Activated naive CD8-positive, alpha-beta T cell treated with anti-CD3 and anti-CD28 coated beads, Interleukin-2, amount 50 U/mL, for 24 hours (primary cell): ENCODE results near the gene TMBIM1.

Experiments used
- ATAC-seq: fragments of 150-1000 bp; cut with Tn5 transposase; one replicate; pipeline ENCODE4 v1.10.0; 2021
- DNase-seq: peaks from one replicate; pipeline ENCODE4 v3.0.0; 2021
- H3K27ac Mint-ChIP-seq: one replicate; pipeline ENCODE4 v1.8.0; 2021; ENCODE audit warnings: mild to moderate bottlenecking, mixed read lengths
- H3K27me3 Mint-ChIP-seq: one replicate; pipeline ENCODE4 v1.8.0; 2021; ENCODE audit warnings: mixed read lengths
- H3K36me3 Mint-ChIP-seq: one replicate; pipeline ENCODE4 v1.8.0; 2021; ENCODE audit warnings: low read depth, mixed read lengths
- H3K4me1 Mint-ChIP-seq: one replicate; pipeline ENCODE4 v1.8.0; 2021; ENCODE audit warnings: mixed read lengths
- H3K4me3 Mint-ChIP-seq: one replicate; pipeline ENCODE4 v1.8.0; 2021; ENCODE audit warnings: mild to moderate bottlenecking, moderate library complexity, mixed read lengths
- H3K9me3 Mint-ChIP-seq: one replicate; pipeline ENCODE4 v1.8.0; 2021; ENCODE audit warnings: mixed read lengths

The TMBIM1 gene

DNA sequence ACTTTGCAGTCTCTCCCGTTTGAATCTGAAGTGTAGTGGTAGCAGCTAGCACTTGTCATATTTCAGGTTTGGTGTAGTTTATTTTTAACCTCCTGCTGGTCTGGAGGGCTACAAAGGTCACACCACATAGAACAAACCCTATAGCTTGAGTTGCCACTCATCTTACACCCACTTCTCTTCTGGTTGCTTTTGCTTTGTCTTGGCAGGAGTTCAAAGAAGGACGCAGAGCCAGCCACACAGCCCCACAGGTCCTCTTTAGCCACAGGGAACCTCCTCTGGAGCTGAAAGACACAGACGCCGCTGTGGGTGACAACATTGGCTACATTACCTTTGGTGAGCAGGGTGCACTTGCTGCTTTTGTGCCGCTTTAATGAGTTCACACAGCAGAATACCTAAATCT is 47.1 kb downstream of the TMBIM1 start:
- peaks cover 43% of the 10 kb centered on the region for H3K4me1 Mint-ChIP-seq

DNA sequence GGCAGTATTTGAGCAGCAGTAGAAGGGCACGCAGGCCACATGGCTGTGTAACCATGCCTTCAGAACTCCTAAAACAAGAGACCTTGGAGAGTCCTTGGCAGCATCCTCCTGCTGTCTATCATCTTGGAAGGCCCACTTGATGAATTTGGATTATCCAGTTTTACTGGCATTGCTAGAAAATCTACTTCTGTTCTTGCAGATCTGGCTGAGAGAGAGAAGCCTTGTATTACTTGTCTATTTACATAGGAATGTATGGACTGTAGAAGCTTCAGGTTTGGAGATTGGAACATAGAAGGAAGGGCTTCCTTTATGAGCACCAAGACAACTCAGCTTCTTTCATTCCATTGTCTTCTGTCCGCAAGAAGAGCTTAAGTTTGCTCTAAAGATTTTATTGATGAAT is 47.6 kb downstream of the TMBIM1 start:
- Mint-ChIP-seq H3K4me1 (peaks cover 41% of the 10 kb centered on the region), H3K27me3 (no peaks in the 10 kb centered on the region), H3K9me3 (no peaks in the 10 kb centered on the region), H3K36me3 (peaks cover 73% of the 10 kb centered on the region), H3K27ac (peak overlapping the region; percentile 73), H3K4me3 (no peak overlapping the region)
- DNase-seq (no peak), ATAC-seq (no peak)

More for the DNA sequence above, 47.1 kb downstream of the TMBIM1 start:
- DNase-seq (no peak), ATAC-seq (peak; percentile 88)
- H3K27me3 Mint-ChIP-seq = no peaks in the 10 kb centered on the region
- peak overlapping the region; percentile 73 for H3K27ac Mint-ChIP-seq
- peaks cover 73% of the 10 kb centered on the region for H3K36me3 Mint-ChIP-seq
- H3K9me3 Mint-ChIP-seq = no peaks in the 10 kb centered on the region
- H3K4me3 Mint-ChIP-seq = no peak overlapping the region

DNA sequence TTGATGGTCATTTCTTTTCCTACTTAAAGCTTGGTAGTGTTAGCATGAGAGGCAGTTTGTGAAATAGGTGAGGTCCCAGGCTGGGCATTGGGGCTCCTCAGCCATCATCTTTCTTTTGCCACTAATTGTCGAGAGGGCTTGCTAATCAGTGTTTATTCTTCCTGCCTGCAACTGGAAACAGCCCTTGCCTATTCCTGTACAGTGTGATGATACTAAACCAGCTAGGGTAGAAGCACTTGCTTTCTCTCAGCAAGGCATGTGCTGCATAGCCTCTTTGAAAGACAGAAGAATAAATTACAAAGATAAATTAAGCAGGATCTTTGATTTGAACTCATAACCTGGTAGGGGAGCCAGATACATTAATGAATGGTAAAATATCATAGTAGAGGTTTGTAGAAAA is 48.1 kb downstream of the TMBIM1 start:
- ATAC-seq (no peak), DNase-seq (no peak)
- no peaks in the 10 kb centered on the region for H3K27me3 Mint-ChIP-seq
- H3K27ac Mint-ChIP-seq = peak overlapping the region; percentile 73
- no peaks in the 10 kb centered on the region for H3K9me3 Mint-ChIP-seq
- H3K36me3 Mint-ChIP-seq = peaks cover 72% of the 10 kb centered on the region
- H3K4me1 Mint-ChIP-seq = peaks cover 41% of the 10 kb centered on the region
- H3K4me3 Mint-ChIP-seq = no peak overlapping the region

DNA sequence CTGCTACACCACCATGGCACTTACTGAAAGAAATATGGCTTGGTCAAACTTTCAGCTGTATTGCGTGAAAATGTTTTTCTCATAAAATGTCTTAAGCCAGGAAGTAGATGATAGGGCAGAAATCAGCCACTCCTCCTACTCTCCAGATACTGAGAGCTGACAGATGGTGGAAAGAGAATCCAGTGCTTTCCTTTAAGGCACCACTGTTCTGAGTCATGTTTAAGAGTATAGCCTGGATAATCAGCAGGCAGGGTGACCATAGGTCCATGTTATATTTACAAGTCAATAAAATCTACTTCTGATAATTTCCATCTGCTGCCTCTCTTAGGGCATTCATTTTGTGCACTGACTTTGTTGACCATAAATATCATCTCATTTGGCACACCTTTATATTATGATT is 53.4 kb downstream of the TMBIM1 start:
- DNase-seq (no peak), ATAC-seq (no peak)
- H3K9me3 Mint-ChIP-seq = no peaks in the 10 kb centered on the region
- H3K4me3 Mint-ChIP-seq = no peak overlapping the region
- H3K27ac Mint-ChIP-seq = peak overlapping the region; percentile 60
- peaks cover 73% of the 10 kb centered on the region for H3K36me3 Mint-ChIP-seq
- H3K4me1 Mint-ChIP-seq = peaks cover 31% of the 10 kb centered on the region
- no peaks in the 10 kb centered on the region for H3K27me3 Mint-ChIP-seq

DNA sequence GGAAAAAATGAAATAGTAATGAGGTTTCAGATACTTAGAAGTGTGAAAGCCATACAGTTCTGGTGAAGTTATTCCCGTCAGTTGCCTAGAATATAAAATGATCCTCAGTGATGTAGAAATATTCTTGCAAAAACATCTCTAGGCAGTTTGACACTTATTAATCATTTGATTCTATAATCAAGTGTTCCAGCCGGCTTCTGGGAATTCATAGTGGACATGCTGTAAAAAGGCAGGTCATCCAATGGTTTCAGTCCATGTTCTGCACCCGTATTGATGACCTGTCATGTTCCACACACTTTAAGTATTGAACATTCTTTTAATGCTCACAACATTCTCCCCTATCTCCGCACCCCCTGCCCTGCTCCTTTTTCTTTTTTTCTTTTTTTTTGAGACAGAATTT is 55.5 kb downstream of the TMBIM1 start:
- no peak for DNase-seq
- peaks cover 76% of the 10 kb centered on the region for H3K36me3 Mint-ChIP-seq
- H3K27ac Mint-ChIP-seq = no peak overlapping the region
- no peaks in the 10 kb centered on the region for H3K9me3 Mint-ChIP-seq
- H3K27me3 Mint-ChIP-seq = no peaks in the 10 kb centered on the region
- H3K4me3 Mint-ChIP-seq = no peak overlapping the region
- peaks cover 19% of the 10 kb centered on the region for H3K4me1 Mint-ChIP-seq
- no peak for ATAC-seq

DNA sequence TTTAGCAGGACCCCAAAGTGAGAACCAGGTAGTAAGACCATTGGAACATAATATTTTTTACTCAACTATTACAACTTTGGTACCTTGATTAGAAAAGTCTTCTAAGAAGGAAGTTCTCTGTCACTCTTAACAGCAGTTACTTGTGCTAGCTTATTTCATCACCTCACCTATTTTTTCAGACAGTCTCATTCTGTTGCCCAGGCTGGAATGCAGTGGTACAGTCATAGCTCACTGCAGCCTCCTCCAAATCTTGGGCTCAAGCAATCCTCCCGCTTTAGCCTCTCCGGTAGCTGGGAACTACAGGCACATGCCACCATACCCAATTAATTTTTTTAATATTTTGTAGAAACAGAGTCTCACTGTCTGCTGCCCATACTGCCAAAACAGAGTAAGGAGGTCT is 57.3 kb downstream of the TMBIM1 start:
- H3K27me3 Mint-ChIP-seq = no peaks in the 10 kb centered on the region
- peak overlapping the region; percentile 74 for H3K27ac Mint-ChIP-seq
- peaks cover 78% of the 10 kb centered on the region for H3K36me3 Mint-ChIP-seq
- H3K9me3 Mint-ChIP-seq = no peaks in the 10 kb centered on the region
- H3K4me3 Mint-ChIP-seq = no peak overlapping the region
- H3K4me1 Mint-ChIP-seq = peaks cover 32% of the 10 kb centered on the region
- ATAC-seq (no peak), DNase-seq (no peak)

DNA sequence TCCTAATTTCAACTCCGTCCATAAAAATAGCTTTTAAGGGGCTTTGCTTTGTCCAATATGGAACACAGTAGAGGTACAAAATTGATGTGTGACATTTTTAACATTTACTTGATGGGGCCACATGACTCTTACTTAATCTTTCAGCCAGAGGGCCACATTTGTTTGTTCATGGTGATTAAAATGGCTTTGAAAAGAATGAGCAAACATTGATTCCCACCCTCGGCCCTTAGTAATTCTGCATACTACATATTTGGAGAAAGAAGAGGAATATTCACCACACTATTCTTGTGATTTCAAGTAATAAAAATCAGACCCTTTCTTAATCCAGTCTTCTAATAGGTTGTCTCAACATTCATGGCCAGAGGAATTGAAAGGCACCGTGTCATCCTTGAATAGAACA is 57.8 kb downstream of the TMBIM1 start:
- ATAC-seq = no peak
- DNase-seq = no peak
- Mint-ChIP-seq H3K36me3 (peaks cover 79% of the 10 kb centered on the region), H3K27me3 (no peaks in the 10 kb centered on the region), H3K9me3 (no peaks in the 10 kb centered on the region), H3K4me1 (peaks cover 37% of the 10 kb centered on the region), H3K4me3 (no peak overlapping the region), H3K27ac (peak overlapping the region; percentile 74)

DNA sequence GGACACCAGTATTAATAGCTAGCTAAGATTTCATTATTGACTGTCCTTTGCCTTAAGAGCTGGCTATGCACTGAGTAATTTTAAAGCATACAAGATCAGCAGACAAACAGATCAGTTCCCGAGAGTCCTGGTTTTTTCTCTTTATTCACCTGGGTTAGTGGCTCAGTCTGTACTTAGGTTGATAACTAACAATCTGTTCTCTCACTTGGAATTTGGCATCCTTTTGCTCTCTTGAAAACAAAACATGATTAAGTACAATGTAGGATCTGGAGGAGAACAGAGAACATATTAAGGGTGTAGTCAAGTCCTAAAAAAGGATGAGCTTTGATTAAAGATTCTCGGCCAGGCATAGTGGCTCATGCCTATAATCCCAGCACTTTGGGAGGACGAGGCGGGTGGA is 58.8 kb downstream of the TMBIM1 start:
- no peaks in the 10 kb centered on the region for H3K27me3 Mint-ChIP-seq
- H3K9me3 Mint-ChIP-seq = no peaks in the 10 kb centered on the region
- peaks cover 78% of the 10 kb centered on the region for H3K36me3 Mint-ChIP-seq
- ATAC-seq (no peak), DNase-seq (no peak)
- H3K4me3 Mint-ChIP-seq = no peak overlapping the region
- H3K27ac Mint-ChIP-seq = peak overlapping the region; percentile 65
- peaks cover 46% of the 10 kb centered on the region for H3K4me1 Mint-ChIP-seq

DNA sequence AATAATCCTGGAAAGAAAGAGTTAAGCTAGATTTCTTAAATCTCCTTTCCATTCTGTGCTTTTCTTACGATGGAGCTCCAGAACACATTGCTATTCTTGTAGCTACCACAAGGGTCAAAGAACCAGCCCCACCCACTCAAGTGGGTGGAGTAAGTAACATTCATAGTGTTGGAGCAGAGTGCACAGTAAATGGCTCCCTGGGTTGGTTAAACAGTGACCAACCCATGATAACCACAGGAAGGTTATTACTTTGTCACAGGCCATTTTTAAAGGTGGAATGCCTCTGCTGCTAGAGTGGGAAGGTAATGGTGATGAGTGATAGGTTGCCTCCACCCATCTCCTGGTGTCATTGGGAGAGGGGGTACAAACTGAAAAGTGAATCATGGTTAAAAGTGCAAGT is 61.4 kb downstream of the TMBIM1 start:
- Mint-ChIP-seq H3K4me1 (peaks cover 72% of the 10 kb centered on the region), H3K9me3 (no peaks in the 10 kb centered on the region), H3K36me3 (peaks cover 88% of the 10 kb centered on the region), H3K27ac (peak overlapping the region; percentile 82), H3K4me3 (peak overlapping the region; percentile 58), H3K27me3 (no peaks in the 10 kb centered on the region)
- ATAC-seq (peak; percentile 90), DNase-seq (peak; percentile 30)

DNA sequence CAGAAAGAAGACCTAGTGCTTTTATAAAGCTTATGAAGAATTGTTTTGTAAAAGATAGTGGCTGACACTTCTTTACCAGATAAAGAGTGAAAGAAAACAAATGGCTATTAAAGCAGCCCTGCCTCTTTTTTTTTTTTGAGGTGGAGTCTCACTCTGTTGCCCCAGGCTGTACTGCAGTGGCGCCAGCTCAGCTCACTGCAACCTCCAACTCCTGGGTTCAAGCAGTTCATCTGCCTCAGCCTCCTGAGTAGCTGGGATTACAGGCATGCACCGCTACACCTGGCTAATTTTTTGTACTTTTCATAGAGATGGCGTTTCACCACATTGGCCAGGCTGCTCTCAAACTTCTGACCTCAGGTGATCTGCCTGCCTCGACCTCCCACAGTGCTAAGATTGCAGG is 62.5 kb downstream of the TMBIM1 start:
- H3K36me3 Mint-ChIP-seq = peaks cover 89% of the 10 kb centered on the region
- ATAC-seq = no peak
- peak overlapping the region; percentile 58 for H3K4me3 Mint-ChIP-seq
- peaks cover 80% of the 10 kb centered on the region for H3K4me1 Mint-ChIP-seq
- no peaks in the 10 kb centered on the region for H3K27me3 Mint-ChIP-seq
- H3K9me3 Mint-ChIP-seq = no peaks in the 10 kb centered on the region
- no peak for DNase-seq
- peak overlapping the region; percentile 82 for H3K27ac Mint-ChIP-seq

DNA sequence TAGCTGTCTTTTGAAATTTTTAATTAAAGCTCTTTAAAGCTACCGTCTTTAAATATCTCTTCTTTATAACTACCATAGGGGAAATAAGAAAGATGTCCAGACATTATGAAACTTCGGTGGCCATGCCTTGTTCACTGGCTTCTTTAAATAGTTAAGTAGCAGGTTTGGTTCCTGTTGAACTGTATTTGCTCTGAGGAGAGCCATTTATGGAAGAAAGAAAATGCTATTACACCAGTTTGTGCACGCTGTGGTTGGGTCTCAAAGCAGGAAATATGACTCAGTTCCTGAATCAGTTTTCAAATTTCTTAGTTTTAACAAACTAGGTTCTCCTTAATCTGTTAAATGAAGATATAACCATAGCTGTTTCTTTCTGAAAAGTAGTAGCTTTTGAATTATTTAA is 63.1 kb downstream of the TMBIM1 start:
- peak overlapping the region; percentile 61 for H3K4me3 Mint-ChIP-seq
- H3K9me3 Mint-ChIP-seq = no peaks in the 10 kb centered on the region

DNA sequence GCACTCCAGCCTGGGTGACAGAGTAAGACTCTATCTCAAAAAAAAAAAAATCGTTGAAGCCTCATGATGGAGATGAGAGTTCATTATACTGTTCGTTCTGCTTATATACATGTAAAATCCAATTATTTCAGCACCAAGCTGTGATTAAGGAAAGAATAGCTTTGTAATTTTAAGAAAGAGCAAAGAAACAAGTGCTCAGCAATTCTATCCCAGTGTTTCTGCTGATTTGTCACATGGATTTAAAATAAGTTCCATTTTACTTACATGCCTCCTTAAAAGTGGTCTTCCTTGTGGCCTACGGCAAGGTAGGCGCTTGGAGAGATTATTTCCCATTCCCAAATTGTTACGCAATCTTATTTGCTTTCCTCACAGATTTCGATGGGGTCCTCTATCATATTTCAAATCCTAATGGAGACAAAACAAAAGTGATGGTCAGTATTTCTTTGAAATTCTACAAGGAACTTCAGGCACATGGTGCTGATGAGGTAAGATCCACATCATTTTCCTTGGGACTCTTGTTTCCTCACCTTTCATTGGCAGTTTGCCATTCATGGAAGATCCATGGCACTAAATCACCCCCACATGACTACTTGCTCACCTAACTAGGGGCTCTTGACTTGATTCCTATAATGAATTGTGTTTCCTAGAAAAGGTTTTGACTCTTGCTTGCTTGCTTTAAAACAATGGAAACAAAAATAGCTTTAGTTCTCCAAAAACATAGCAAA is 63.8 kb downstream of the TMBIM1 start:
- H3K9me3 Mint-ChIP-seq = no peaks in the 10 kb centered on the region
- peaks cover 84% of the 10 kb centered on the region for H3K4me1 Mint-ChIP-seq
- H3K27me3 Mint-ChIP-seq = no peaks in the 10 kb centered on the region
- H3K36me3 Mint-ChIP-seq = peaks cover 90% of the 10 kb centered on the region
- peak overlapping the region; percentile 93 for H3K27ac Mint-ChIP-seq
- peak overlapping the region; percentile 61 for H3K4me3 Mint-ChIP-seq
- no peak for DNase-seq
- ATAC-seq = no peak

More for the DNA sequence above, 63.1 kb downstream of the TMBIM1 start:
- H3K36me3 Mint-ChIP-seq = peaks cover 90% of the 10 kb centered on the region
- no peaks in the 10 kb centered on the region for H3K27me3 Mint-ChIP-seq
- ATAC-seq (peak; percentile 81), DNase-seq (peak; percentile 26)
- peaks cover 83% of the 10 kb centered on the region for H3K4me1 Mint-ChIP-seq
- H3K27ac Mint-ChIP-seq = peak overlapping the region; percentile 93

DNA sequence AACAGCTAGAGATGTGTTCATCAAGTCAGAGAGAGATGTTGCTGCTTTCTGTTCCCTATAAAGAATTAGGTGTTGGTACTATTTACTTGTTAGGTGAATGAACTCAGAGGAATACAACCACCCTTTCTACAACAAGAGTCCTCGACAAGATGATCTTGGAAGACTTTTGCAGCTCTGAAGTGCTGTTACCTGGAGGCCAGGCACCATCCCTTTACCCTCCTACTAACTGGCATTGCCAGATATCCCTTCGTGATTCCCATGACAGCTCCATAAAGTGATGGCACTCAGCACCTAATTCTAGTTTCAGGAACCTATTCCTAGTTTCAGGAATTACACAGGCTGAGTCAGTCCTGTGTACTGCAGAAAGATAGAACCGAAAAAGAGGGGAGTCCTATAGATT is 65.4 kb downstream of the TMBIM1 start:
- H3K4me1 Mint-ChIP-seq = peaks cover 96% of the 10 kb centered on the region

More for the DNA sequence above, 65.4 kb downstream of the TMBIM1 start:
- Mint-ChIP-seq H3K9me3 (no peaks in the 10 kb centered on the region), H3K4me3 (peak overlapping the region; percentile 21), H3K27me3 (no peaks in the 10 kb centered on the region), H3K36me3 (peaks cover 91% of the 10 kb centered on the region), H3K27ac (peak overlapping the region; percentile 93)
- no peak for ATAC-seq
- no peak for DNase-seq
